ENCODE measurements around the gene HIP1.
"Not testable (repeated sequence)": the region's sequence is repeated elsewhere in the genome, so short reads cannot be mapped to it uniquely, and the experiment has no call there.

The HIP1 gene

DNA sequence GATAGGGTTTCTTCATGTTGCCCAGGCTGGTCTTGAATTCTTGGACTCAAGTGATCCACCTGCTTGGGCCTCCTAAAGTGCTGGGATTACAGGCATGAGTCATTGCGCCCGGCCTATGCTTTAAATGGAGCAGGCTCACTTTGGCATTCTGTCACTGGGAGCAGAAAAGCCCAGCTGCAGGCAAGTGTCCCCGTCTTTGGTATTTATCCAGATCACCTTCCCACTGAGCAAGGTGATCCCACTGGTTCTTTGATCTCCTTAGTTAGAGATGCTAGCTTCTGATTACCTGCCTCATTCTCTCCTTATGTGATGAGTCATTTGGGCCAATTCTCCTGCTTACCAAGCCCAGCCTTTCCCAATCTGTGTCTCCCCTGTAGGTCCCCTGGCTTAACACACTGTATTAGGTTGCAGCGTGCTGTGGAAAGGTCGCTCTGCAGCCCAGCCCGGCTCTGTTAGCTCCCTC, 207.4 kb downstream of the HIP1 start:
- no peak for TF ChIP-seq CTCF (conservative IDR thresholded peaks at IDR 0.05; ENCODE audit: low read depth, low read length)
- no peaks in the 10 kb centered on the region for H3K27me3 ChIP-seq (ENCODE audit: insufficient read depth, low read depth)
- H3K36me3 ChIP-seq (ENCODE audit: insufficient read depth), result no peaks in the 10 kb centered on the region
- H3K79me2 ChIP-seq (ENCODE audit: insufficient read depth, low read depth), result peaks cover 15% of the 10 kb centered on the region
- H3K4me1 ChIP-seq (ENCODE audit: low read depth, poor library complexity, severe bottlenecking), result peaks cover 6% of the 10 kb centered on the region
- no peaks in the 10 kb centered on the region for H4K20me1 ChIP-seq (ENCODE audit: insufficient read depth)
- H2AFZ ChIP-seq (ENCODE audit: low read depth), result no peak overlapping the region
- H3K4me3 ChIP-seq (IDR thresholded peaks at IDR 0.05; ENCODE audit: insufficient read depth, low read depth, low read length), result no peak overlapping the region
- no peak overlapping the region for H3K9ac ChIP-seq
- no peak overlapping the region for H3K27ac ChIP-seq
- H3K4me2 ChIP-seq, result no peak overlapping the region

DNA sequence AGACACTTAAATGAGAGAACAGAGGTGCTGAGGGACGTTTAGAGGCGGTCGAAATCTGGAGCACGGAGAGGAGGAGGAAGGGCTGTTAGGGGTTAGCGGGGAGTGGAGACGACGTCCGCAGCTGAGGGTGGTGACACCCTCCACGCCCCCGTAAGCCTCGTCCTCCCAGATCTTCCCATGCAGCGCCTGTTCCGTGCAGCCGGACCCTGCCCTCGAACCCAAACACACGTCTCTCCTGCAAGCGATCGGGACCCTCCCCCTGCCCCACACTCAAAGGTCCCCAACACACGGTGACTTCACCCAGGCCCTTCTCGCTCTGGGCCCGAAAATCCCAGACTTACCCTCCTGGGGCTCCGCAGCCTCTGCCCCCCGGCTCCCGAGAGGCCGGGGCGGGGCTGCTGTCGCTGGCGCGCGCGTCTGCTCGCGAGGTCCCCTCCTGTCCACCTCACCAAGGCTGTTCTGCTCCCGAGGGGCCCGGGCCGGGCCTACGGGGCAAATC, 211.5 kb downstream of the HIP1 start:
- H3K27me3 ChIP-seq (ENCODE audit: insufficient read depth, low read depth); H3K4me3 ChIP-seq (IDR thresholded peaks at IDR 0.05; ENCODE audit: insufficient read depth, low read depth, low read length); H4K20me1 ChIP-seq (ENCODE audit: insufficient read depth): not testable (repeated sequence)
- peaks cover 11% of the 10 kb centered on the region for H3K4me1 ChIP-seq (ENCODE audit: low read depth, poor library complexity, severe bottlenecking)
- H3K79me2 ChIP-seq (ENCODE audit: insufficient read depth, low read depth), result peaks cover 25% of the 10 kb centered on the region
- H3K27ac ChIP-seq, result 0 out of 2 replicates have a peak overlapping the region, but pooled peaks have one; percentile 39
- peak overlapping the region; percentile 78 for H2AFZ ChIP-seq (ENCODE audit: low read depth)
- H3K36me3 ChIP-seq (ENCODE audit: insufficient read depth), result peaks cover 10% of the 10 kb centered on the region; the same call in 1 of the 2 replicates
- peak overlapping the region; percentile 96 for H3K4me2 ChIP-seq
- H3K9ac ChIP-seq, result peak overlapping the region; percentile 69

- not testable (repeated sequence) for H3K4me2 ChIP-seq; H3K4me1 ChIP-seq (ENCODE audit: low read depth, poor library complexity, severe bottlenecking); H3K27me3 ChIP-seq (ENCODE audit: insufficient read depth, low read depth); H3K27ac ChIP-seq; H3K9ac ChIP-seq; H4K20me1 ChIP-seq (ENCODE audit: insufficient read depth); H3K4me3 ChIP-seq (IDR thresholded peaks at IDR 0.05; ENCODE audit: insufficient read depth, low read depth, low read length); H2AFZ ChIP-seq (ENCODE audit: low read depth)
- H3K36me3 ChIP-seq (ENCODE audit: insufficient read depth), result peaks cover 10% of the 10 kb centered on the region; the same call in 1 of the 2 replicates
- peaks cover 26% of the 10 kb centered on the region for H3K79me2 ChIP-seq (ENCODE audit: insufficient read depth, low read depth)
These were observed 217.0 kb downstream of the HIP1 start for GRCh38 chr7:75521727-75522126.

DNA sequence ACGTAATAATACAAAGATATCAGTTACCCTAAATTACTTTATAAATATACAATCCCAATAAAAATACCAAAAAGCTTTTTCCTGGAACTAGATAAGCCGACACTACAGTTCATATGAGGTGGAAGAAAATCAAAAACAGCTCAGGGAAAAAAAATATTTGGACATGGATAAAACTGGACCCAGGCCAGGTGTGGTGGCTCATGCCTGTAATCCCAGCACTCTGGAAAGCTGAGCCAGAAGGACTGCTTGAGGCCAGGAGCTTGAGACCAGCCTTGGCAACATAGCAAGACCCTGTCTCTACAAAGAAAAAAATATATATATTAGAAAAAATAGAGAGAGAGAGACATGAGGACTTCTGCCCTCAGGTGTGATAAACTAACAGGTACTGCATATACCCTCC, 219.9 kb downstream of the HIP1 start:
- not testable (repeated sequence) for H3K4me2 ChIP-seq; H3K27ac ChIP-seq; H3K36me3 ChIP-seq (ENCODE audit: insufficient read depth); H3K4me1 ChIP-seq (ENCODE audit: low read depth, poor library complexity, severe bottlenecking); H2AFZ ChIP-seq (ENCODE audit: low read depth); H3K9ac ChIP-seq; H3K4me3 ChIP-seq (IDR thresholded peaks at IDR 0.05; ENCODE audit: insufficient read depth, low read depth, low read length); H3K27me3 ChIP-seq (ENCODE audit: insufficient read depth, low read depth); H4K20me1 ChIP-seq (ENCODE audit: insufficient read depth)
- H3K79me2 ChIP-seq (ENCODE audit: insufficient read depth, low read depth), result peaks cover 13% of the 10 kb centered on the region; the same call in 1 of the 2 replicates

- not testable (repeated sequence) for H3K9ac ChIP-seq; H3K4me3 ChIP-seq (IDR thresholded peaks at IDR 0.05; ENCODE audit: insufficient read depth, low read depth, low read length); H3K27ac ChIP-seq; H4K20me1 ChIP-seq (ENCODE audit: insufficient read depth); H2AFZ ChIP-seq (ENCODE audit: low read depth); H3K79me2 ChIP-seq (ENCODE audit: insufficient read depth, low read depth); H3K4me2 ChIP-seq; H3K36me3 ChIP-seq (ENCODE audit: insufficient read depth); H3K27me3 ChIP-seq (ENCODE audit: insufficient read depth, low read depth); H3K4me1 ChIP-seq (ENCODE audit: low read depth, poor library complexity, severe bottlenecking)
These were observed 229.7 kb downstream of the HIP1 start for GRCh38 chr7:75509033-75509432.

DNA sequence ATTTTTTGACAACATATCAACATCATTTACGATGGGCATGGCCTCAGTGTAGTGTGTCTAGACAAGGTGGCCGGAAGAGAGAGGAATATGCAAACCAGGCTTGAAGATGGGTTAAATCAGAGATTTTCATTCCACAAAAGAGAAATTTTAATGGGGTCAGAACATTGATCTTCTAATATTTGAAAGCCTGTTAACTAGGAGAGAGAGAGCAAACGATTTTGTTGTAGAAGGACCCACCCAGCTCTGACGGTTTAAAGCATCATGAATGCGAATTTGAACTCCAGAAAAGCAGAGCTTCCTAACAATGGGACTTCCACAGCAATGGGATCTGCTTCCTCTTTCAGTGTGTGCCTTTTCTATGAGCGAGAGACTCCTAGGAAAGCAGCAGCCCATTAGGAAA, 246.7 kb downstream of the HIP1 start, which contains the start of gene SPDYE5:
TSS of gene SPDYE5 (plus strand) at position 301 of the 400 bp plus-strand sequence. CDS start 1,728 bp downstream, outside the sequence.
- not testable (repeated sequence) for H3K4me1 ChIP-seq (ENCODE audit: low read depth, poor library complexity, severe bottlenecking); H3K79me2 ChIP-seq (ENCODE audit: insufficient read depth, low read depth); H2AFZ ChIP-seq (ENCODE audit: low read depth); H4K20me1 ChIP-seq (ENCODE audit: insufficient read depth); H3K9ac ChIP-seq; H3K36me3 ChIP-seq (ENCODE audit: insufficient read depth); H3K4me3 ChIP-seq (IDR thresholded peaks at IDR 0.05; ENCODE audit: insufficient read depth, low read depth, low read length); H3K4me2 ChIP-seq; H3K27me3 ChIP-seq (ENCODE audit: insufficient read depth, low read depth); H3K27ac ChIP-seq

DNA sequence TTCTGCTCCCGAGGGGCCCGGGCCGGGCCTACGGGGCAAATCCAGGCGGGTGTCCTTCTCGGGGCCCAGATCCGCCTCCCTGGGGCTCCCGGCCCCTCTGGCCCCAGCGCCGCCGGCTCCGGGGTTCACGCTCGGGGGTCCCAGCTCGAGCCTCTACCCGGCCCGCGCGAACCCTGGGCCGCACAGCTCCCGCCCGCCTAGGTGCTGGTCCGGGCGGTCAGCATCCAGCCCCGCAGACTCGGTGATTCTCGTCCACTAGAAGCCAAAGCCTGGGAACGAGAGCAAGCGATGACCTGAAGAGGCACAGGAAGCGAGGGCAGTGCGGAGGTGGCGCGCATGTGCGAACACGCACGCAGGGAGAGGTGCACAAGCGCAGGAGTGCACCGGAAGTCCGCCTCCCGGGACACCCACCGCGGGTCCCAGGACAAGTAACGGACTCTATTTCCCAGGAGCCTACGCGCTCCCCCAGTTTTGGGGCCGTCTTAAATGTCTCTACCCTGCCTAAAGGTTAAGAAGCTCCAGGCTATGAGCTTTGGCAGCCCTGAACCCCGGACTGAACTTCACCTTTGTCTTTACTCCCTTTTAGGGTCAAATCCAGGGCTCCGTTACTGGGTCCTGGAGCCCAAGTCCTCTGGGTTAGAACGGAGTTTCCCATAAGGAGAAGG, 252.6 kb downstream of the HIP1 start, which contains the start of gene POM121C:
TSS of gene POM121C (minus strand) at position 321 of the 665 bp plus-strand sequence. CDS start 44,803 bp downstream, outside the sequence.
- H3K79me2 ChIP-seq (ENCODE audit: insufficient read depth, low read depth); H3K4me1 ChIP-seq (ENCODE audit: low read depth, poor library complexity, severe bottlenecking); H3K36me3 ChIP-seq (ENCODE audit: insufficient read depth); H4K20me1 ChIP-seq (ENCODE audit: insufficient read depth); H3K4me3 ChIP-seq (IDR thresholded peaks at IDR 0.05; ENCODE audit: insufficient read depth, low read depth, low read length); H3K27me3 ChIP-seq (ENCODE audit: insufficient read depth, low read depth): not testable (repeated sequence)
- peak within 1 kb of the TSS; percentile 75; the same call in 1 of the 2 replicates for H3K9ac ChIP-seq
- H3K27ac ChIP-seq, result peak within 1 kb of the TSS; percentile 31; the same call in 1 of the 2 replicates
- peak within 1 kb of the TSS; percentile 80 for H3K4me2 ChIP-seq
- H2AFZ ChIP-seq (ENCODE audit: low read depth), result peak within 1 kb of the TSS; percentile 82

- not testable (repeated sequence) for H3K4me1 ChIP-seq (ENCODE audit: low read depth, poor library complexity, severe bottlenecking); H3K27me3 ChIP-seq (ENCODE audit: insufficient read depth, low read depth); H3K4me3 ChIP-seq (IDR thresholded peaks at IDR 0.05; ENCODE audit: insufficient read depth, low read depth, low read length); H4K20me1 ChIP-seq (ENCODE audit: insufficient read depth); H3K36me3 ChIP-seq (ENCODE audit: insufficient read depth); H3K79me2 ChIP-seq (ENCODE audit: insufficient read depth, low read depth)
- H2AFZ ChIP-seq (ENCODE audit: low read depth), result peak overlapping the region; percentile 82
- peak overlapping the region; percentile 78 for H3K4me2 ChIP-seq
- H3K9ac ChIP-seq, result peak overlapping the region; percentile 75; the same call in 1 of the 2 replicates
- peak overlapping the region; percentile 31; the same call in 1 of the 2 replicates for H3K27ac ChIP-seq
These were observed 253.3 kb downstream of the HIP1 start for GRCh38 chr7:75485355-75485978.

Measured in KMS-11 (cell line).